K562 (cell line): ENCODE data around the gene ALDOB. TPM values are rescaled to one million over a fixed set of nuclear protein-coding genes. Genes with fewer than 3 reads are reported as not detected.

Experiments used
- ATF1 ChIP-seq, 2 experiments: fragments of 450-650 bp in 1 of 2; IDR thresholded peaks; 2 replicates each; pipeline ENCODE4 v1.6.1; 2016; ENCODE audit warnings: missing compliant biosample characterization in 1 of 2, missing genetic modification characterization in 1 of 2
- ATF7 ChIP-seq: fragments of 450-650 bp; IDR thresholded peaks from 2 replicates; pipeline ENCODE4 v1.7.1; 2014; ENCODE audit warnings: mild to moderate bottlenecking, moderate library complexity
- CBX1 ChIP-seq: sonication (generic); IDR thresholded peaks from 2 replicates; pipeline ENCODE4 v1.6.1; 2016; ENCODE audit warnings: antibody characterized with exemption, low read depth, mild to moderate bottlenecking
- CCNT2 ChIP-seq: IDR thresholded peaks from 2 replicates; pipeline ENCODE4 v1.6.1; 2011; ENCODE audit warnings: borderline replicate concordance, low read depth, mild to moderate bottlenecking, moderate library complexity, mixed read lengths, low read length; ENCODE audit not compliant: insufficient read length; ENCODE audit errors: extremely low read depth
- CTBP1 ChIP-seq: fragments of 450-650 bp; IDR thresholded peaks from 2 replicates; pipeline ENCODE4 v1.6.1; 2016; ENCODE audit warnings: borderline replicate concordance
- HNRNPH1 ChIP-seq: fragments of 200-400 bp; formaldehyde crosslinking; optimal IDR thresholded peaks from 2 replicates; pipeline ENCODE3; 2017; ENCODE audit warnings: low read depth, mild to moderate bottlenecking, low read length, moderate library complexity
- PHF21A ChIP-seq: fragments of 450-650 bp; IDR thresholded peaks from 2 replicates; pipeline ENCODE4 v1.6.1; 2017; ENCODE audit warnings: low read depth, borderline replicate concordance
- POLR2B ChIP-seq: fragments of 450-650 bp; IDR thresholded peaks from 2 replicates; pipeline ENCODE4 v1.6.1; 2018; ENCODE audit warnings: low read depth; ENCODE audit not compliant: partially characterized antibody
- POLR3A ChIP-seq: IDR thresholded peaks from 2 replicates; pipeline ENCODE4 v1.6.1; 2011; ENCODE audit warnings: borderline replicate concordance, mild to moderate bottlenecking, moderate library complexity; ENCODE audit not compliant: insufficient read length, insufficient read depth; ENCODE audit errors: extremely low read depth
- RFX1 ChIP-seq: fragments of 450-650 bp; IDR thresholded peaks from 2 replicates; pipeline ENCODE4 v1.6.1; 2016; ENCODE audit warnings: mild to moderate bottlenecking, moderate library complexity
- RFX7 ChIP-seq: fragments of 250-450 bp; sonication (Bioruptor Pico); IDR thresholded peaks from 2 replicates; pipeline ENCODE4 v1.5.1; 2021; ENCODE audit warnings: mild to moderate bottlenecking
- SMAD4 ChIP-seq: fragments of 250-450 bp; sonication (Bioruptor Pico); conservative IDR thresholded peaks from 2 replicates; pipeline ENCODE4 v1.8.0; 2021; ENCODE audit warnings: inconsistent platforms, mild to moderate bottlenecking, moderate library complexity
- SMARCE1 ChIP-seq: fragments of 450-650 bp; IDR thresholded peaks from 2 replicates; pipeline ENCODE4 v1.7.1; 2016; ENCODE audit warnings: mild to moderate bottlenecking
- SPI1 ChIP-seq: IDR thresholded peaks from 2 replicates; pipeline ENCODE4 v1.6.1; 2011; ENCODE audit warnings: low read depth, low read length, control low read depth, borderline replicate concordance
- SREBF1 ChIP-seq: fragments of 150-350 bp; IDR thresholded peaks from 2 replicates; pipeline ENCODE4 v1.6.1; 2014; ENCODE audit warnings: antibody characterized with exemption, low read depth, low read length, borderline replicate concordance
- TFAM ChIP-seq: fragments of 250-450 bp; sonication (Bioruptor Pico); conservative IDR thresholded peaks from 2 replicates; pipeline ENCODE4 v1.5.0; 2021; ENCODE audit warnings: mild to moderate bottlenecking, moderate library complexity
- ZBTB7A ChIP-seq: IDR thresholded peaks from 2 replicates; pipeline ENCODE4 v1.6.1; 2011; ENCODE audit warnings: low read depth, mild to moderate bottlenecking, low read length, moderate library complexity, borderline replicate concordance; ENCODE audit not compliant: control insufficient read depth
- ZC3H4 ChIP-seq: sonication (generic); formaldehyde crosslinking; IDR thresholded peaks from 2 replicates; pipeline ENCODE4 v1.9.0; 2021; ENCODE audit warnings: missing genetic modification reagents, borderline replicate concordance
- ZFPM2 ChIP-seq: fragments of 250-450 bp; sonication (Bioruptor Pico); IDR thresholded peaks from 2 replicates; pipeline ENCODE4 v1.5.1; 2022; ENCODE audit warnings: mild to moderate bottlenecking
- ZNF24 ChIP-seq: fragments of 450-650 bp; IDR thresholded peaks from 2 replicates; pipeline ENCODE4 v1.6.1; 2016
- polyA plus RNA-seq, 8 experiments: library from polyadenylated mRNA; depleted of rRNA in 4 of 8; stranded (reverse) in 5 of 8; unstranded in 3 of 8; fragments of >200 nt; fragmentation: Nextera tagmentation in 2 of 8; fragmentation: Illumina TruSeq in 1 of 8; extraction: Ambion mirVana in 2 of 8; extraction: Trizol in 1 of 8; gene quantifications; 2 replicates each; pipeline versions ENCODE4 v1.2.1 to v1.2.3, GENCODE V29; 2011 to 2014; ENCODE audit warnings: inconsistent platforms in 1 of 8, missing spikeins in 1 of 8
- total RNA-seq, 7 experiments: library from RNA; depleted of rRNA in 6 of 7; stranded (reverse); fragments of >200 nt in 6 of 7; fragmentation: Illumina TruSeq in 2 of 7; extraction: Trizol in 2 of 7; gene quantifications; 2 replicates each; pipeline versions ENCODE4 v1.2.1 to v1.2.3, GENCODE V29; 2011 to 2021; ENCODE audit warnings: low replicate concordance in 1 of 7
- TF ChIP-seq, protein P1 (sequence below), 3 experiments: fragments of 200-800 bp in 1 of 3; sonication (Bioruptor generic) in 1 of 3; sonication (generic) in 1 of 3; formaldehyde crosslinking in 1 of 3; IDR thresholded peaks; 2 replicates each; pipeline versions ENCODE4 v1.6.1 to v1.8.0; 2016 to 2022; ENCODE audit warnings: mild to moderate bottlenecking in 2 of 3, missing compliant biosample characterization in 2 of 3, missing genetic modification characterization in 2 of 3, missing genetic modification reagents in 1 of 3
- TF ChIP-seq, protein P2 (sequence below): IDR thresholded peaks from 2 replicates; pipeline ENCODE4 v1.6.1; 2016; ENCODE audit warnings: missing genetic modification characterization, missing compliant biosample characterization
- TF ChIP-seq, protein P3 (sequence below): fragments of 150-350 bp; IDR thresholded peaks from 2 replicates; pipeline ENCODE4 v1.6.1; 2014; ENCODE audit warnings: low read depth, mild to moderate bottlenecking, low read length, borderline replicate concordance

The ALDOB gene
- total and polyA plus RNA-seq, 9 of the 15 experiments (the other 6 are each of a cell fraction or from before 2014, with no cell fraction given), result 0.80 TPM; not detected in 8

DNA sequence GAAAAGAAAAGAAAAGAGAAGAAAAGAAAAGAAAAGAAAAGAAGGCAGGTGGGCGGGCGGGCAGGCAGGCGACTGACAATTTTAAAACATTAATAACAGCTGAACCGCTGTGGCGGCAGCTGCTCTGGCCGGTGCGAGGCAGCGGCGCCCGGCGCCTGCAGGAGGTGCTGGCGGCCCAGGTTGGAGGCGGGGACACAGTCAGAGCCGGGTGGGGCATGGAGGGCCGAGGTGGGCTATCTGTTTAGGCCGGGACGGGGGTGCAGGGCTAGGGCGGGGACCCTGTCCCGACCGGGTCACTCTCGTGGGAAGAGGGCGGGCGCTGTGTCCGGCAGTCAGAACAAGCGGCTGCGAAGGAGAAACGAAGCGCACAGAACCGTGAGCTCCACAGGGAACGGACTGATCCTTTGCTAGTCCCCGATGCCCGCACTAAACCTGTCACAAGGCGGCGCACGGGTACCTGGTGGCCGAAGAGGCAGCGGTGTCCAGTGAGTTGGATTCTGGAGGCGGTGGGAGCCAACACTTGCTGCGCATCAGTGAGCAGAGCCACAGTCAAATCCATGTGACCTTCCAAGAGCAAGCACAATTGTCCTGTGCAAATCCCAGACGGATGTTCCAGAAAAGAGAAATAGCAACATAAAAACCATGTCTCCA, 13.6 kb upstream of the ALDOB start (continued):
- TF ChIP-seq, protein P1, sequence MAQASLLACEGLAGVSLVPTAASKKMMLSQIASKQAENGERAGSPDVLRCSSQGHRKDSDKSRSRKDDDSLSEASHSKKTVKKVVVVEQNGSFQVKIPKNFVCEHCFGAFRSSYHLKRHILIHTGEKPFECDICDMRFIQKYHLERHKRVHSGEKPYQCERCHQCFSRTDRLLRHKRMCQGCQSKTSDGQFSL (CRISPR knock-in tag; IDR thresholded peaks at IDR 0.05), result no peak
- TF ChIP-seq, protein P1 (tag; IDR thresholded peaks at IDR 0.05), result no peak
- TF ChIP-seq RFX1 (no peak), ZFPM2 (CRISPR knock-in tag) (no peak), SMAD4 (CRISPR knock-in tag) (0 out of 2 replicates have a peak, but pooled peaks have one; percentile 28), ATF7 (peak; percentile 42; the same call in 1 of the 2 replicates), ZNF24 (0 out of 2 replicates have a peak, but pooled peaks have one; percentile 7), RFX7 (CRISPR knock-in tag) (no peak), CTBP1 (peak; percentile 75), SMARCE1 (0 out of 2 replicates have a peak, but pooled peaks have one; percentile 17), HNRNPH1 (no peak), TFAM (CRISPR knock-in tag) (no peak), ZBTB7A (peak; percentile 34; the same call in 1 of the 2 replicates), POLR3A (no peak), PHF21A (no peak), SPI1 (no peak), ATF1 (CRISPR knock-in tag; IDR thresholded peaks at IDR 0.05) (no peak), ATF1 (tag; IDR thresholded peaks at IDR 0.05) (peak; percentile 39), POLR2B (no peak), CCNT2 (peak; percentile 24), SREBF1 (no peak), ZC3H4 (no peak), CBX1 (peak; percentile 33; the same call in 1 of the 2 replicates)
- TF ChIP-seq, protein P2, sequence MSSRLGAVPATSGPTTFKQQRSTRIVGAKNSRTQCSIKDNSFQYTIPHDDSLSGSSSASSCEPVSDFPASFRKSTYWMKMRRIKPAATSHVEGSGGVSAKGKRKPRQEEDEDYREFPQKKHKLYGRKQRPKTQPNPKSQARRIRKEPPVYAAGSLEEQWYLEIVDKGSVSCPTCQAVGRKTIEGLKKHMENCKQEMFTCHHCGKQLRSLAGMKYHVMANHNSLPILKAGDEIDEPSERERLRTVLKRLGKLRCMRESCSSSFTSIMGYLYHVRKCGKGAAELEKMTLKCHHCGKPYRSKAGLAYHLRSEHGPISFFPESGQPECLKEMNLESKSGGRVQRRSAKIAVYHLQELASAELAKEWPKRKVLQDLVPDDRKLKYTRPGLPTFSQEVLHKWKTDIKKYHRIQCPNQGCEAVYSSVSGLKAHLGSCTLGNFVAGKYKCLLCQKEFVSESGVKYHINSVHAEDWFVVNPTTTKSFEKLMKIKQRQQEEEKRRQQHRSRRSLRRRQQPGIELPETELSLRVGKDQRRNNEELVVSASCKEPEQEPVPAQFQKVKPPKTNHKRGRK, result peak; percentile 99; the same call in 1 of the 2 replicates
- TF ChIP-seq, protein P3, sequence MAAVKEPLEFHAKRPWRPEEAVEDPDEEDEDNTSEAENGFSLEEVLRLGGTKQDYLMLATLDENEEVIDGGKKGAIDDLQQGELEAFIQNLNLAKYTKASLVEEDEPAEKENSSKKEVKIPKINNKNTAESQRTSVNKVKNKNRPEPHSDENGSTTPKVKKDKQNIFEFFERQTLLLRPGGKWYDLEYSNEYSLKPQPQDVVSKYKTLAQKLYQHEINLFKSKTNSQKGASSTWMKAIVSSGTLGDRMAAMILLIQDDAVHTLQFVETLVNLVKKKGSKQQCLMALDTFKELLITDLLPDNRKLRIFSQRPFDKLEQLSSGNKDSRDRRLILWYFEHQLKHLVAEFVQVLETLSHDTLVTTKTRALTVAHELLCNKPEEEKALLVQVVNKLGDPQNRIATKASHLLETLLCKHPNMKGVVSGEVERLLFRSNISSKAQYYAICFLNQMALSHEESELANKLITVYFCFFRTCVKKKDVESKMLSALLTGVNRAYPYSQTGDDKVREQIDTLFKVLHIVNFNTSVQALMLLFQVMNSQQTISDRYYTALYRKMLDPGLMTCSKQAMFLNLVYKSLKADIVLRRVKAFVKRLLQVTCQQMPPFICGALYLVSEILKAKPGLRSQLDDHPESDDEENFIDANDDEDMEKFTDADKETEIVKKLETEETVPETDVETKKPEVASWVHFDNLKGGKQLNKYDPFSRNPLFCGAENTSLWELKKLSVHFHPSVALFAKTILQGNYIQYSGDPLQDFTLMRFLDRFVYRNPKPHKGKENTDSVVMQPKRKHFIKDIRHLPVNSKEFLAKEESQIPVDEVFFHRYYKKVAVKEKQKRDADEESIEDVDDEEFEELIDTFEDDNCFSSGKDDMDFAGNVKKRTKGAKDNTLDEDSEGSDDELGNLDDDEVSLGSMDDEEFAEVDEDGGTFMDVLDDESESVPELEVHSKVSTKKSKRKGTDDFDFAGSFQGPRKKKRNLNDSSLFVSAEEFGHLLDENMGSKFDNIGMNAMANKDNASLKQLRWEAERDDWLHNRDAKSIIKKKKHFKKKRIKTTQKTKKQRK, result no peak
